ENCODE data around the gene PA2G4.
A peak's percentile ranks its signal among the peaks of the same experiment; 100 is the strongest.

PA2G4 gene

DNA sequence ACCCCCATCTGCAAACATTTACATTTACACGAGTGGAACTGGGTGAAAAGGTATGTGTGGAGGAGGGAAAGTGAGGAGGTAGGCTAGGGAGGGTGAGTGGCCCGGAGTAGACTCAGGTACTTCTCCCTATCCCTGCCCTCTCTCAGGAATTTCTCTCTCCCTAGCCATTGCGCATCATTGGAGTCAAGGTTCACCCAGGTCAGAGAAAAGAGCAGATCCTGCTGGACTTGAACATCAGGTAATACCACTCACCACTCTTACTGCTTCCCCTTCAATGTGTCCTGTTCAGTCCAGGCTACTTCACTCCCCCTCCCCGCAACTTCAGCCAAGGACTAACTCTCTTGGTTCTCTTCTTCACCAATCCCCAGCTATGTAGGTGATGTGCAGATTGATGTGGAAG lies 26.5 kb downstream of the PA2G4 start:
- no CpG with 5 or more reads among the region's 4 CpGs for WGBS (ENCODE audit: extremely low coverage, insufficient coverage, insufficient read length)
- Histone ChIP-seq H2BK120ac (ENCODE audit: insufficient read depth, low read length, poor library complexity) (no peak overlapping the region), H3K27me3 (ENCODE audit: insufficient read depth, low read length) (no peaks in the 10 kb centered on the region), H4K12ac (ENCODE audit: low read depth, low read length) (no peak overlapping the region), H4K8ac (ENCODE audit: low read depth, low read length) (no peak overlapping the region), H3K79me1 (ENCODE audit: low read length) (peaks cover 9% of the 10 kb centered on the region), H3K79me2 (ENCODE audit: control insufficient read depth, insufficient read depth, low read length, poor library complexity) (peaks cover 7% of the 10 kb centered on the region), H3K23ac (ENCODE audit: low read length) (no peak overlapping the region), H3K4ac (ENCODE audit: low read depth, low read length) (no peak overlapping the region), H3K4me3 (ENCODE audit: low read depth, low read length) (no peak overlapping the region), H3K9me3 (ENCODE audit: insufficient read depth, low read depth, low read length) (no peaks in the 10 kb centered on the region), H4K91ac (ENCODE audit: low read depth, low read length) (no peak overlapping the region), H2AK5ac (ENCODE audit: low read length) (no peak overlapping the region), H3K14ac (ENCODE audit: low read length) (no peak overlapping the region), H2BK12ac (ENCODE audit: low read length) (no peak overlapping the region), H3K36me3 (ENCODE audit: control insufficient read depth in 1 of 2, insufficient read depth in 2 of 2, low read length in 2 of 2) (peaks cover 25 to 38% of the 10 kb centered on the region in 2 experiments), H3K4me2 (ENCODE audit: low read length) (no peak overlapping the region), H3K9ac (ENCODE audit: low read length) (no peak overlapping the region), H3K27ac (ENCODE audit: low read depth, low read length) (no peak overlapping the region), H2AFZ (ENCODE audit: insufficient read depth, low read length, poor library complexity) (no peak overlapping the region), H2BK5ac (ENCODE audit: low read depth, low read length, poor library complexity) (no peak overlapping the region), H3K4me1 (ENCODE audit: control insufficient read depth in 1 of 2, insufficient read depth in 2 of 2, low read length in 2 of 2) (peaks cover 11 to 12% of the 10 kb centered on the region in 2 experiments), H3K18ac (ENCODE audit: low read length) (no peak overlapping the region)
- peak; percentile 74 to 87 for DNase-seq

DNA sequence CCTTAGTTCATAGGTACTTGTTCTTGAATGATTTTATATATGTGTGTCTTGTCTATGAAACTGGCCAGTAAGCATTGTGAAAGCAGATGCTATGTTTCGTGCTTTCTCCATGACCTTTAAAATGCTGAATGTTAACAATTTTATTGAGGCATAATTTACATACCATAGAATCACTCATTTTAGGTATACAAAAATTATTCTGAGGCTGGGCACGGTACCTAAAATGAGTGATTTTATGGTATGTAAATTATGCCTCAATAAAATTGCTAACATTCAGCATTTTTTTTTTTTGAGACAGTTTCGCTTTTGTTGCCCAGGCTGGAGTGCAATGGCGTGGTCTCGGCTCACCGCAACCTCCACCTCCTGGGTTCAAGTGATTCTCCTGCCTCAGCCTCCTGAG lies 30.5 kb downstream of the PA2G4 start:
- no peak overlapping the region for H3K27ac ChIP-seq (ENCODE audit: low read depth, low read length)
- no peak overlapping the region for H3K23ac ChIP-seq (ENCODE audit: low read length)
- peaks cover 4 to 5% of the 10 kb centered on the region in 2 experiments for H3K4me1 ChIP-seq (ENCODE audit: control insufficient read depth in 1 of 2, insufficient read depth in 2 of 2, low read length in 2 of 2)
- H2BK120ac ChIP-seq (ENCODE audit: insufficient read depth, low read length, poor library complexity), result no peak overlapping the region
- H3K27me3 ChIP-seq (ENCODE audit: insufficient read depth, low read length), result no peaks in the 10 kb centered on the region
- H4K91ac ChIP-seq (ENCODE audit: low read depth, low read length), result no peak overlapping the region
- no peaks in the 10 kb centered on the region for H3K79me1 ChIP-seq (ENCODE audit: low read length)
- no peak overlapping the region for H3K4me2 ChIP-seq (ENCODE audit: low read length)
- H3K18ac ChIP-seq (ENCODE audit: low read length), result no peak overlapping the region
- H3K4me3 ChIP-seq (ENCODE audit: low read depth, low read length), result no peak overlapping the region
- no peak overlapping the region for H4K12ac ChIP-seq (ENCODE audit: low read depth, low read length)
- H3K14ac ChIP-seq (ENCODE audit: low read length), result no peak overlapping the region
- H3K36me3 ChIP-seq (ENCODE audit: control insufficient read depth in 1 of 2, insufficient read depth in 2 of 2, low read length in 2 of 2), result peaks cover 48 to 66% of the 10 kb centered on the region in 2 experiments
- no peak for DNase-seq
- no peak overlapping the region for H2BK12ac ChIP-seq (ENCODE audit: low read length)
- no peak overlapping the region for H2AFZ ChIP-seq (ENCODE audit: insufficient read depth, low read length, poor library complexity)
- H3K4ac ChIP-seq (ENCODE audit: low read depth, low read length), result no peak overlapping the region
- peaks cover 2% of the 10 kb centered on the region for H3K9me3 ChIP-seq (ENCODE audit: insufficient read depth, low read depth, low read length)
- WGBS (ENCODE audit: extremely low coverage, insufficient coverage, insufficient read length), result no CpG with 5 or more reads among the region's 6 CpGs
- no peak overlapping the region for H3K9ac ChIP-seq (ENCODE audit: low read length)
- H2BK5ac ChIP-seq (ENCODE audit: low read depth, low read length, poor library complexity), result no peak overlapping the region
- no peak overlapping the region for H4K8ac ChIP-seq (ENCODE audit: low read depth, low read length)
- H3K79me2 ChIP-seq (ENCODE audit: control insufficient read depth, insufficient read depth, low read length, poor library complexity), result no peaks in the 10 kb centered on the region
- no peak overlapping the region for H2AK5ac ChIP-seq (ENCODE audit: low read length)

DNA sequence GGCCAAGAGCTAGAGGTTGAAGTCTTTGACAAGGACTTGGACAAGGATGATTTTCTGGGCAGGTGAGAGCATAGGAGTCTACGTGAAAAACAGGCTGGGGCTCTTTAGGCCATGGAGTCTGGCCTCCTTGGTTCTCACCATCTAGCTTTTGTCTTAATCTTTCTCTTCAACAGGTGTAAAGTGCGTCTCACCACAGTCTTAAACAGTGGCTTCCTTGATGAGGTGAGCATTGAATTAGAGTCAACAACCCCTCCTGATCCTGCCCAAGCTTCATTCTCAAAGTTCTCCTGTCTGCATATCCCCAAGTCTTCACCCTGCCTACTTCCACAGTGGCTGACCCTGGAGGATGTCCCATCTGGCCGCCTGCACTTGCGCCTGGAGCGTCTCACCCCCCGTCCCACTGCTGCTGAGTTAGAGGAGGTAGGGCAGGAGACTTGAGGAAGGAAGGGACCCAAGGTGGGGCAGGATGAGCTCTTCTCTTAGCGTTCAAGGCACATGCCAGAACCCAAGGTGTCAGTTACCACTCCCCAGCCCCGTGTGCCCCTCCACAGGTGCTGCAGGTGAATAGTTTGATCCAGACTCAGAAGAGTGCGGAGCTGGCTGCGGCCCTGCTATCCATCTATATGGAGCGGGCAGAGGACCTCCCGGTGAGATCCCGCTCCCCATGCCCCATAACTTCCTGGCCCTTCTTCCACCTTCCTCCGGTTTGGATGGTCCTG lies 33.7 kb downstream of the PA2G4 start:
- H3K27ac ChIP-seq (ENCODE audit: low read depth, low read length), result no peak overlapping the region
- H2BK5ac ChIP-seq (ENCODE audit: low read depth, low read length, poor library complexity), result no peak overlapping the region
- peak overlapping the region; percentile 56 for H3K9ac ChIP-seq (ENCODE audit: low read length)
- H2BK12ac ChIP-seq (ENCODE audit: low read length), result no peak overlapping the region
- H3K9me3 ChIP-seq (ENCODE audit: insufficient read depth, low read depth, low read length), result peaks cover 2% of the 10 kb centered on the region
- H3K4ac ChIP-seq (ENCODE audit: low read depth, low read length), result no peak overlapping the region
- H2AK5ac ChIP-seq (ENCODE audit: low read length), result no peak overlapping the region
- H4K8ac ChIP-seq (ENCODE audit: low read depth, low read length), result no peak overlapping the region
- no peak overlapping the region for H3K18ac ChIP-seq (ENCODE audit: low read length)
- peaks cover 45 to 58% of the 10 kb centered on the region in 2 experiments for H3K36me3 ChIP-seq (ENCODE audit: control insufficient read depth in 1 of 2, insufficient read depth in 2 of 2, low read length in 2 of 2)
- no CpG with 5 or more reads among the region's 14 CpGs for WGBS (ENCODE audit: extremely low coverage, insufficient coverage, insufficient read length)
- no peak overlapping the region for H2BK120ac ChIP-seq (ENCODE audit: insufficient read depth, low read length, poor library complexity)
- no peak overlapping the region for H3K23ac ChIP-seq (ENCODE audit: low read length)
- H3K4me3 ChIP-seq (ENCODE audit: low read depth, low read length), result no peak overlapping the region
- H3K79me1 ChIP-seq (ENCODE audit: low read length), result no peaks in the 10 kb centered on the region
- no peaks in the 10 kb centered on the region for H3K79me2 ChIP-seq (ENCODE audit: control insufficient read depth, insufficient read depth, low read length, poor library complexity)
- H4K12ac ChIP-seq (ENCODE audit: low read depth, low read length), result no peak overlapping the region
- no peak overlapping the region for H4K91ac ChIP-seq (ENCODE audit: low read depth, low read length)
- no peak overlapping the region for H2AFZ ChIP-seq (ENCODE audit: insufficient read depth, low read length, poor library complexity)
- no peaks in the 10 kb centered on the region for H3K27me3 ChIP-seq (ENCODE audit: insufficient read depth, low read length)
- H3K4me1 ChIP-seq (ENCODE audit: control insufficient read depth in 1 of 2, insufficient read depth in 2 of 2, low read length in 2 of 2), result no peaks in the 10 kb centered on the region
- DNase-seq, result no peak
- H3K4me2 ChIP-seq (ENCODE audit: low read length), result no peak overlapping the region
- H3K14ac ChIP-seq (ENCODE audit: low read length), result no peak overlapping the region

DNA sequence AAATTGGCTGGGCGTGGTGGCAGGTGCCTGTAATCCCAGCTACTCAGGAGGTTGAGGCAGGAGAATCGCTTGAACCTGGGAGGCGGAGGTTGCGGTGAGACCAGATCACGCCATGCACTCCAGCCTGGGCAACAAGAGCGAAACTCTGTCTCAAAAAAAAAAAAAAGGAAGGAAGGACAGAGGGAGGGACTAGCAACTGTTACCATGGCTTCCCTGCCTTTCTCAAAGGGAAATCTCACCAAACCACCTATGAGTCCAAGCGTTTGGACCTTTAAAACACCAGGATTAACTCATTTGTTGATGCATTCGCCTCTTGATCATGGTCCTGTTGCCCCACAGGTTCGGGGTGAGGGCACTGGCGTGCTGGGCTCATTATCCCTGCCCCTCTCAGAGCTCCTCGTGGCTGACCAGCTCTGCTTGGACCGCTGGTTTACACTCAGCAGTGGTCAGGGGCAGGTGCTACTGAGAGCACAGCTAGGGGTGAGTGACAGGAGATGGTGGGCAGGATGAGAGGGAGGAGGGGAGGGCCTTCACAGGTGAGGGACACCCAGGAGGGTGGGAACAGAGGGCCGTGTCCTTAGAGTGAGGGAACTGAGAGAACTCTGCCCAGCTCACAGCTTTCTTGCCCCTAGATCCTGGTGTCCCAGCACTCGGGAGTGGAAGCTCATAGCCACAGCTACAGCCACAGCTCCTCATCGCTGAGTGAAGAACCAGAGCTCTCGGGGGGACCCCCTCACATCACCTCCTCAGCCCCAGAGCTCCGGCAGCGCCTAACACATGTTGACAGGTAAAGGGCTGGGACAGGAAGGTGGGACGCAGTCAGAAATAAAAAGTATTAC lies 37.8 kb downstream of the PA2G4 start:
- no peak overlapping the region for H3K27ac ChIP-seq (ENCODE audit: low read depth, low read length)
- H3K4ac ChIP-seq (ENCODE audit: low read depth, low read length), result no peak overlapping the region
- H4K91ac ChIP-seq (ENCODE audit: low read depth, low read length), result no peak overlapping the region
- H4K12ac ChIP-seq (ENCODE audit: low read depth, low read length), result no peak overlapping the region
- no peak overlapping the region for H3K23ac ChIP-seq (ENCODE audit: low read length)
- H2BK5ac ChIP-seq (ENCODE audit: low read depth, low read length, poor library complexity), result no peak overlapping the region
- no peak overlapping the region for H3K9ac ChIP-seq (ENCODE audit: low read length)
- H4K8ac ChIP-seq (ENCODE audit: low read depth, low read length), result no peak overlapping the region
- WGBS (ENCODE audit: extremely low coverage, insufficient coverage, insufficient read length), result no CpG with 5 or more reads among the region's 19 CpGs
- H2BK12ac ChIP-seq (ENCODE audit: low read length), result no peak overlapping the region
- DNase-seq, result no peak
- H2AFZ ChIP-seq (ENCODE audit: insufficient read depth, low read length, poor library complexity), result no peak overlapping the region
- no peaks in the 10 kb centered on the region for H3K4me1 ChIP-seq (ENCODE audit: control insufficient read depth in 1 of 2, insufficient read depth in 2 of 2, low read length in 2 of 2)
- H2AK5ac ChIP-seq (ENCODE audit: low read length), result no peak overlapping the region
- H2BK120ac ChIP-seq (ENCODE audit: insufficient read depth, low read length, poor library complexity), result no peak overlapping the region
- H3K4me2 ChIP-seq (ENCODE audit: low read length), result no peak overlapping the region
- peaks cover 2% of the 10 kb centered on the region for H3K9me3 ChIP-seq (ENCODE audit: insufficient read depth, low read depth, low read length)
- no peak overlapping the region for H3K18ac ChIP-seq (ENCODE audit: low read length)
- peaks cover 43 to 57% of the 10 kb centered on the region in 2 experiments for H3K36me3 ChIP-seq (ENCODE audit: control insufficient read depth in 1 of 2, insufficient read depth in 2 of 2, low read length in 2 of 2)
- H3K27me3 ChIP-seq (ENCODE audit: insufficient read depth, low read length), result no peaks in the 10 kb centered on the region
- H3K14ac ChIP-seq (ENCODE audit: low read length), result no peak overlapping the region
- H3K4me3 ChIP-seq (ENCODE audit: low read depth, low read length), result no peak overlapping the region
- H3K79me1 ChIP-seq (ENCODE audit: low read length), result no peaks in the 10 kb centered on the region
- no peaks in the 10 kb centered on the region for H3K79me2 ChIP-seq (ENCODE audit: control insufficient read depth, insufficient read depth, low read length, poor library complexity)

Measured in trophoblast cell (in vitro differentiated cells and primary cell).